HG02759 (cell line): ENCODE measurements around the gene MAPK8IP2.
"Not testable (repeated sequence)": the region's sequence is repeated elsewhere in the genome, so short reads cannot be mapped to it uniquely, and the experiment has no call there.

ENCODE experiments used
- ATAC-seq: cut with Tn5 transposase; IDR thresholded peaks from one replicate; pipeline ENCODE4 v1.9.1; 2021; ENCODE audit warnings: mild to moderate bottlenecking, moderate library complexity; ENCODE audit not compliant: unreplicated experiment

MAPK8IP2 gene

DNA sequence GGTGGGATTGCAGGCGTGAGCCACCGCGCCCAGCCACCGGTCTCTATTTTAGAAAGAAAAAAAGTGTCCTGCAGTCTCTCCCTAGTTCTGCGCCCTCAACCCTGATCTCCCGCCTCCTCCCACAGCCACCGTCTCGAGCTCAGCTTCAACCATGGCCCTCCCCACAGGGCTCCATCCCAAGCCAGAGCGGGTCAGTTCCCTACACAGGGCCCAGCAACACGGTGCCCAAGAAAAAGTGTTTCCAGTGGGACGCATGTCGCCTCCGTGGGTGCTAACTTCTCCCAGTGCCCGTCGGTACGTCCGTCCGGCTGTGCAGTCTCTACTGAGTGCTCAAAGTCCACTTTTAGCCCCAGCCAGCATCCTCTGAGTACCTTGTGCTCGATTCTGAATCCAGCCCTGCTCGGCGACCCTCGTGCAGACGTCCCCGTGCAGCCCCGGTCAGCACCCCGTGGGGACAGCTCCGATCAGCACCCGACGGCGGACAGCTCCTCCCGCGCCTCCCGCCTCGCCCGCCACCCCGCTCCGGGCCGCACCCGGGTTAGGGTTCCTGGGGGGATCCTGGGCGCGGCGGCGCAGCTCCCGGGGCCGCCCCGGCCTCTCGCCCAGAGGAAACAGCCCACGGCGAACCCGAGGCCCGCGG, 657 bp upstream of the MAPK8IP2 start:
- ATAC-seq, result no peak

DNA sequence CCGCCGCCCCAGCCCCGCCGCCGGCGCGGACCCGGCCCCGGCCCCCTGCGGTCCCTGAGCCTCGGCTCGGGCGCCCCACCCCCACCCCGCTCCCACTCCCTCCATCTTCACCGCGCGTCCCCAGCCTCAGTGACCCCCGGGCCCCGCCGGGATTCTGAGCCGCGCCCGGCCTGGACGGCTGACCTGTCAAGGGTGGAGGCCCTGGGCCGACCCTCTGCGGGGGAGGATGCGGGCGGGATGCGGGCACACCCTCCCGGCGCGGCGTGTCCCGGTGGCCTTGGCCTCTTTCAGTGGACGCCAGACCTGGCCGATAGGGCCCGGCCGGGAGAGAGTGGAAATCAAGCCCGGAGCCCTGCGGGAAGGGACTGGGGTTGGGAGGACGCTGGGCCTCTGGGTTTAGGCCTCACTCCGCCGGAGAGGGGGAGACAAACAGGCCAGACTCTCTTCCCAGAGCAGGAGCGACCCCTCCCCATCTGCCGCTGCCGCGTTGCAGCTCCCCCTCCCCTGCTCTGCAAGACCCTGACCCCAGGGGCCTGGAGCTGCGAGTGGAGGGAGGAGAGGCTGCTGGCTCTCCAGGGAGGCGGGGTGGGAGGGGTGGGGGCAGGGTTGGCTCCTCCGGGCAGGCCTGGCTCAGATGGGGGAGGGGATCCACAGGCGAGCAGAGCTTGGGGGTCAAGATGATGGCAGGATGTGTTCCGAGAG, 525 bp downstream of the MAPK8IP2 start:
- ATAC-seq, result no peak

DNA sequence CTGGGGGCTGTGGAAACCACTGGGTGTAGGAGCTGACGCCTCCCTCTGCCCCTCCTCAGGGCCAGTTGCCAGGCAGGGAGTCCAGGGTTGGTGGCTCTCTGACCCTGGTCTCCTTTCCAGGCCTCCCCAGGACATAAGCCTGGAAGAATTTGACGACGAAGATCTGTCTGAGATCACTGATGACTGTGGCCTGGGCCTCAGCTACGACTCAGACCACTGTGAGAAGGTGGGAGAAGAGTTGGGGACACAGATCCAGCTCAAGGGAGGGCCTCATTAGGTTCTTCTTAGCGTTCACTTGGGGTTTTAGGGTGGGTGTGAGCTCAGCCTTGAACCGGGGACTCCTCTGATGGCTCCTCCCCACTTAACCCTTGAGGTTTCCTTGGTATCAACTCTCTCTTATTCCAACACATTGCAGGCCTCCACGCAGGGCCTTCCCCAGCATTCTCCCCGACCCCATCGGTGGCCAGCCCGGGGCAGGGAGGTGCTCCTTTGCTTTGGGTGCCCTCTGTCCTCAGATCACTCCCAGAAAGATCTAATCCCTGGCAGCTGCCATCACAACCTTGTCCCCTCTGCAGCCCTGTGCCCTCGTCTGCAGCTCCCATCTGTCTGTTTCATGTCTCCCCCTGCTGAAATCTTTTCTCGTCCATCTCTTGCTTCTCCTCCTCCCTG, 1.2 kb downstream of the MAPK8IP2 start:
- no peak for ATAC-seq

DNA sequence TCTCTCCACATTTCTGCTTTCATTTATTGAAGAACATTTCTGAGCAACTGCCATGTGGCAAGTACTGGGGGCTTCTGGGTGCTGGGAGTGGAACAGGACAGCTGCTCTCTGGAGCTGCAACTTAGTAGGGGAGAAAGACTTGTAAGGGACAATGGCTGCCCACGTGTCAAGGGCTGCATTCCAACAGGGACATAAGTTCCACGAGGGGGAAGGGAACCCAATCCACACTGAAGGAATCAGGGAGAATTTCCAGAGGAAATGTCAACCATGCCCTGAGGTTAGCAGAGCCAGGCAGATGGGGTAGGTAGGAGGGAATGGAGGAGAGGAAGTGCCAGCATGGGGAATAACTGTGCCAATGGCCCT, 1.7 kb downstream of the MAPK8IP2 start:
- no peak for ATAC-seq

DNA sequence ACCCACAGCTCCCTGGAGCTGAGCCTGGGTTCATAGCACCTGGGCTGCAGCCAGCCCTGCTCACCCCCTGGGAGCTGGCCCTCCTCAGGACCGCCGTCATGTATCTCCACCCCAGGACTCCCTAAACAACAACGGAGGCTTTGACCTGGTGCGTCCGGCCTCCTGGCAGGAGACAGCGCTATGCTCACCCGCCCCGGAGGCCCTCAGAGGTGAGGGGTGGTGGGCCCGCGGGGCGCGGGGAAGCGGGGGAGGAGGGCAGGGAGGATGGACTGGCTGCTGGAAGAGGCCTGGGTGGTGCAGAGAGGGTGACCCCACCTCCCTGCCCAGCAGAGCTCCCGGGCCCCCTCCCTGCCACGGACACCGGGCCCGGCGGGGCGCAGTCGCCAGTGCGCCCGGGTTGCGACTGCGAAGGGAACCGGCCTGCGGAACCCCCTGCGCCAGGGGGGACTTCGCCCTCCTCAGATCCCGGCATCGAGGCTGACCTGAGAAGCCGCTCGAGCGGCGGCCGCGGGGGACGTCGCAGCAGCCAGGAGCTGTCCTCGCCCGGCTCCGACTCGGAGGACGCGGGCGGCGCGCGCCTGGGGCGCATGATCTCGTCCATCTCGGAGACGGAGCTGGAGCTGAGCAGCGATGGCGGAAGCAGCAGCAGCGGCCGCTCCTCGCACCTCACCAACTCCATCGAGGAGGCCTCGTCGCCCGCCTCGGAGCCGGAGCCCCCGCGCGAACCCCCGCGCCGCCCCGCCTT, 3.1 kb downstream of the MAPK8IP2 start:
- no peak for ATAC-seq

DNA sequence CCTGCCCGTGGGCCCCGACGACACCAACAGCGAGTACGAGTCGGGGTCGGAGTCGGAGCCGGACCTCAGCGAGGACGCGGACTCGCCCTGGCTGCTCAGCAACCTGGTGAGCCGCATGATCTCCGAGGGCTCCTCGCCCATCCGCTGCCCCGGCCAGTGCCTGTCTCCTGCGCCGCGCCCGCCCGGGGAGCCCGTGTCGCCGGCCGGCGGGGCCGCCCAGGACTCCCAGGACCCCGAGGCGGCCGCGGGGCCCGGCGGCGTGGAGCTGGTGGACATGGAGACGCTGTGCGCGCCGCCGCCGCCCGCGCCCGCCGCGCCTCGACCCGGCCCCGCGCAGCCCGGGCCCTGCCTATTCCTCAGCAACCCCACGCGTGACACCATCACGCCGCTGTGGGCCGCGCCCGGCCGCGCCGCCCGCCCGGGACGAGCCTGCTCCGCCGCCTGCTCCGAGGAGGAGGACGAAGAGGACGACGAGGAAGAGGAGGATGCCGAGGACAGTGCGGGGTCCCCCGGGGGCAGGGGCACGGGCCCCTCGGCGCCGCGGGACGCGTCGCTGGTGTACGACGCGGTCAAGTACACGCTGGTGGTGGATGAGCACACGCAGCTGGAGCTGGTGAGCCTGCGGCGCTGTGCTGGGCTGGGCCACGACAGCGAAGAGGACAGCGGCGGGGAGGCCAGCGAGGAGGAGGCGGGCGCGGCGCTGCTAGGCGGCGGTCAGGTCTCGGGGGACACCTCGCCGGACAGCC, 3.8 kb downstream of the MAPK8IP2 start:
- ATAC-seq, result no peak

DNA sequence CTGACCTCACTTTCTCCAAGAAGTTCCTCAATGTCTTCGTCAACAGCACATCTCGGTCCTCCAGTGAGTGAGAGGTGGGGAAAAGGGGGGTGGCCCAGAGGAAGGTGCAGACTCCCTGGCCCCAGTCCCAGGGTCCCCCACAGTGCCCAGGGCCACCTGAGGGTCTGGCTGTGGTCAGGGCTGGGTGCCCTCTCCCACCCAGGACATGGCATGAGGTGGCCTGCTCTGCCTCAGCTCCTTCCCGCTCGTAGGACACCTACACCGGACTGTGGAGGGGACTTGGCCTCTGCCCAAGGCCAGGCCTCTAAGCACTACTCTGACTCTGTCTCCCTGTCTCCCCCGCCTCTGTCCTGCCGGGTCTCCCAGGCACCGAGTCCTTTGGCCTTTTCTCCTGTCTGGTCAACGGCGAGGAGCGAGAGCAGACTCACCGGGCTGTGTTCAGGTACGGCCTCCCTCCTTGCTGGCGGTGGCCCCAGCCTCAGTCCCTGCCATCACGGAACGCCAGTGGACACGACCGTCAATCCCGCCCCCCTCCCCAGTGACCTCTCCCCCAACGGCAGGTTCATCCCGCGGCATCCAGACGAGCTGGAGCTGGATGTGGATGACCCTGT, 4.5 kb downstream of the MAPK8IP2 start:
- ATAC-seq, result no peak

DNA sequence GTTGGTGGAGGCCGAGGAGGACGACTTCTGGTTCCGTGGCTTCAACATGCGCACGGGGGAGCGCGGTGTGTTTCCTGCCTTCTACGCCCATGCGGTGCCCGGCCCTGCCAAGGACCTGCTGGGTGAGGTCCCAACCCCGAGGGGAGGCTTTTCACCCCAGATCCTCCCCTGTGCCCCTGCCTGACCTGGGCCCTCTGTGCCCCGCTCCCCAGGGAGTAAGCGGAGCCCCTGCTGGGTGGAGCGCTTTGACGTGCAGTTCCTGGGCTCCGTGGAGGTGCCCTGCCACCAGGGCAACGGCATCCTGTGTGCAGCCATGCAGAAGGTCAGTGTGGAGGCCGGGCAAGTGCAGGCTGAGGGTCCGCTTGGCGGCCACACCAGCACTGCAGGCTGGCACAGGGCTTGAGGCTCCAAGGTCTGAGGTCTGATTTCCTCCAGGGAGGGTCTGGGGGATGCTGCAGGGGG, 5.1 kb downstream of the MAPK8IP2 start:
- ATAC-seq, result no peak

DNA sequence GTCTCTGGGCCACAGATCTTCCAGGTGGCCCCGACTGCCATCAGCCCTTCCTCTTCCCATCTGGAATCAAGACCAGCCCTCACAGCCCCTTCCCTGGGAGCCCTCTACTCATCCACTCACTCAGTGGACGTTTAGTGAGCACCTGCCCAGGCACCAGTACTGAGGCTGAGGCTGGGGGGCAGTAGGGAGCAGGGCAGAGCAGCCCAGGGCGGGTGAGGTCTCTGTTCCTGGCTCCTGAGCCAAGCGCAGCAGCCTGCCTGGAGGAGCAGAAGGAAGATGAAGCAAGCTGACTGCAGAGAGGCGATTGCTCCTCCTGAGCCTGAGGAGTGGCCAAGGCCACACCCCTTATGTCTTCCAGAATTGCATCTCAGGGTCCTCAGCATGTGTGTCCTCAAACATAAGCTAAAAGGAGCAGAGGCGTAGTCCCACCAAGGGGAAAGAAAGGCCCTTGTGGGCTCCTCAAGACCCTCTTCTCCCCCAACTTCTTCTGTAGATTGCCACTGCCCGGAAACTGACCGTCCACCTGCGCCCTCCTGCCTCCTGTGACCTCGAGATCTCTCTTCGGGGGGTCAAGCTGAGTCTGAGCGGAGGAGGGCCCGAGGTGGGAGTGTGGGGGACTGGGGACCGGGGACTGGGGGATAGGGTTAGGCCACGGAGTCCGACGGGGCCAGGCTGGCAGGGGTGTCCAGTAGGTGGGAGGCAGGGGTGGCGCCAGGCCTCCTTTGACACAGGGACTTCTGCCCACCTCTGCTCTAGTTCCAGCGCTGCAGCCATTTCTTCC, 5.8 kb downstream of the MAPK8IP2 start:
- no peak for ATAC-seq

DNA sequence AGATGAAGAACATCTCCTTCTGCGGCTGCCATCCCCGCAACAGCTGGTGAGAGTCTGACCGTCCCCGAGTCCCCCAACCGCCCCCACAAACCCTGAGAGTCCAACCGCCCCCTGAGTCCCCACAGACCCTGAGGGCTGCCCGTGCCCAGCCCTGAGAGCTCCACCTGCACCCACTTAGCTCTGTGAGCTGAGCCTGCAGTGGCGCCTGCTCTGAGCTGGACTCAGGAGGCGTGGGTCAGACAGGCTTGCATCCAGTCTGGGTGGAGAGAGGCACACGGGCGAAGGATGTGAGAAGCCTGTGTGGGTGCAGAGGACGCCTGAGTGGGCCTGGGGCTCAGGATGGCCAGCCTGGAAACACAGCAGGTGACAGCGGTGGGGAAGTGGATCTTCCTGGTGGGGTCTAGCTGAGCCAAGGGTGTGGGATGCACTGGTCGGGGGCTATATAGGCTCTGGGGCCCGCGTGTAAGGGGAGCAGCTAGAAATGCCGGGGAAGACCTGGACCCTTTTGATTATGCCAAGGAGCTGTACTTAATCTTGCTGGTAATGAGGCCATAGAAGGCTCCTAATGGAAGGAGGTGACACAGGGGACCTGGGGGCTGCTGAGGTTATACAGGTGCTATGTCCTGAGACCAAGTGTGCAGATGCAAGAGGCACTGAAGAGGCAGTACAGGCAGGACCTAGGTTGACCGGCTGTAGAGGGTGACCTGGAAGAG, 6.5 kb downstream of the MAPK8IP2 start:
- no peak for ATAC-seq

DNA sequence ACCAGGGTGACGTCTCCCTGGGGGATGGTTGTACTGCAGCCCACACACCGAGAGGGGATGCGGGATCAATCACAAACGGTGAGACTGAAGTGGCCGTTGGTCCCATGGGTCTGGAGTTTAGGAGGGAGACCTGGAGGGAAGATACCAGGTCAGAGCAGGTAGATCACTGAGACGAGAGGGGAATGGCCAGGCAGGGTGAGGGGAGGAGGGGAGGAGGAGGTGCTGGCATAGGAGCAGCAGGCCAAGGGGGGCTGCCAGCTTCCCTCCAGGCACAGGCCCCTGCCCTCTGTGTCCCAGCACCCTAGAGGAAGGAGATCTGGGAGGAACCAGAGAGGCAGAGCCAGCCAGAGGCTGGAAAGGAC, 7.0 kb downstream of the MAPK8IP2 start:
- no peak for ATAC-seq

DNA sequence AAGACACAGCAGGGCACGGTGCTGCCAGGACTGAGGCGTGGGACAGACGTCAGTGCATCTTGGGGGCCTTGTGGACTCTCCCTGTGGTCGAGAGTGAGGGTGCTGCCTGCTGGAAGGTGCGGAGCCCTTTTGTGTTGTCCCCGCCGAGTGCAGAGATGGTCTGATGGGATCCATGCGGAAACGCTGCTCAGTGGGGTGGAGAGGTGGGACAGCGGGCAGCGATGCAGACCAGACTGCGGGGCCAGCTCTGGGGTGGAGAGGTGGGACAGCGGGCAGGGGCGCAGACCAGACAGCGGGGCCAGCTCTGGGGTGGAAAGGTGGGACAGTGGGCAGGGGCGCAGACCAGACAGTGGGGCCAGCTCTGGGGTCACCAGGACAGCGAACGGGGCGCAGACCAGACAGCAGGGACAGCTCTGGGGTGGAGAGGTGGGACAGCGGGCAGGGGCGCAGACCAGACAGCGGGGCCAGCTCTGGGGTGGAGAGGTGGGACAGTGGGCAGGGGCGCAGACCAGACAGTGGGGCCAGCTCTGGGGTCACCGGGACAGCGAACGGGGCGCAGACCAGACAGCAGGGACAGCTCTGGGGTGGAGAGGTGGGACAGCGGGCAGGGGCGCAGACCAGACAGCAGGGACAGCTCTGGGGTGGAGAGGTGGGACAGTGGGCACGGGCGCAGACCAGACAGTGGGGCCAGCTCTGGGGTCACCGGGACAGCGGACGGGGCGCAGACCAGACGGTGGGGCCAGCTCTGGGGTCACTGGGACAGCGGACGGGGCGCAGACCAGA, 7.7 kb downstream of the MAPK8IP2 start:
- not testable (repeated sequence) for ATAC-seq

DNA sequence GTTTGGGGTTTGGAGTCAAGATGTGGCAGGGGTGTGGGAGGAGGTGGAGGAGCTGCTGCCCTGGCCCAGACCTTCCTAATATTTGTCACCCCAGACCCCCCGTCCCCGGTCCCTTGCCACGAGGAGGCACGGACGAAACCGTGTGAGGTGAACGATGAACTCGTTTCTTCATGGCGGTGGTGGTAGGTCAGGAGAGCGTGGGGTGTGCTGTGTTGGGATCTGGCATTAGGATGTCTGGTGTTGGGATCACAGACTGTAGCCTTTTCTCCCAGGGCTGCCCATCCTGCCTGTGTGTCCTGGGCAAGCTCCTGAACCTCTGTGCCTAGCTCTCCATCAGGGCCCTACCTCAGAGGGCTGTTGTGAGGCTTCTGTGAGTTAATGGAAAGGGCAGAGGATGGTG, 8.4 kb downstream of the MAPK8IP2 start:
- no peak for ATAC-seq

DNA sequence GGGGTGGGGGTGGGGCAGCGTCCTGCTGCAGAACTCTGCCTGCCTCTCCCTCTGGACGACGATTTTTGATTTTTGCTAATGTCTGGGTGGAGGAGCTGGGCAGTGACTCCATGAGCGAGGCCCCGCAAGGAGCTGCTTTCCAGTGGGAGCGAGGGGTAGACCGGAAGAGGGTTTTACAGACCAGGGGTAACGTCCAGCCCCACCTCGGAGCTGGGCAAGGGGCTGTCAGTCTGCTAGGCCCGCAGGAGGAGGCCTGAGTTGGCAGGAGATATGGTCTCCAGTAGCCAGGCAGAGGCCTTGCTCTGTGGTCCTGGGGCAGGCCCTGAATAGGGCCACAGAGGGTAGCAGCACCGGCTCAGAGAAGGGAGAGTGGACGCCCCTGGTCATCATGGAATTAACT, 9.0 kb downstream of the MAPK8IP2 start:
- ATAC-seq, result no peak

DNA sequence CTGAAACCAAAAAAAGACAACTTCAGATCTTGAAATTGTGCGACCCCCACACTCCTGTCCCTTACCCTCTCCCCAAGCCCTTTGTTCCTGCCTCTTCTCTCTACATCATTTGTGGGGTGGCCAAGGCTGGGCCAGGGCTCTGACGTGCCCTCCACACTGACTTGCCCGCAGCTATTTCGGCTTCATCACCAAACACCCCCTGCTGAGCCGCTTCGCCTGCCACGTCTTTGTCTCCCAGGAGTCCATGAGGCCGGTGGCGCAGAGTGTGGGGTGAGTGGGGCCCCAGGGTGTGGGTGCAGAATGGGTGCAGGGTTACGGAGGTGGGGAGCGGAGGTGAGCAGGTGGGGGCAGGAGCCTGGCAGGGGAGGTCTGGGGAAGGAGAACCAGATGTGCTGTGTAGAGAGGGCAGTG, 9.5 kb downstream of the MAPK8IP2 start:
- ATAC-seq, result no peak

DNA sequence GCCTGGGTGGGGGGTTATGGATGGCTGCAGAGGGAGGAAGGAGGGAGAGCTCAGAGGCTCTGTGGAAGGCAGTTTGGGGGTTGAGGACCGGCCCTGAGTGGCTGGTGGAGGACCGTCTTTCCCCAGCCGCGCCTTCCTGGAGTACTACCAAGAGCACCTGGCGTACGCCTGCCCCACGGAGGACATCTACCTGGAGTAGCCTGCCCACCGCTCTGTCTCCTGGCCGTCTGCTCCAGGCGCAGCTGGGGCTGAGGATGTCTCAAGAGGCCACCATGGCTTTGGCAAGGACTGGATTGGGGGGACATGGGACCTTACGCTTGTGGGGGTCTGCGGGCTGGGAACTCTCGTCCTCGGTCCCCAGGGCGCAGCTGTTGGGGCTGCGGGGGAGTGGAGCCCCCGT, 10.0 kb downstream of the MAPK8IP2 start:
- ATAC-seq, result no peak

DNA sequence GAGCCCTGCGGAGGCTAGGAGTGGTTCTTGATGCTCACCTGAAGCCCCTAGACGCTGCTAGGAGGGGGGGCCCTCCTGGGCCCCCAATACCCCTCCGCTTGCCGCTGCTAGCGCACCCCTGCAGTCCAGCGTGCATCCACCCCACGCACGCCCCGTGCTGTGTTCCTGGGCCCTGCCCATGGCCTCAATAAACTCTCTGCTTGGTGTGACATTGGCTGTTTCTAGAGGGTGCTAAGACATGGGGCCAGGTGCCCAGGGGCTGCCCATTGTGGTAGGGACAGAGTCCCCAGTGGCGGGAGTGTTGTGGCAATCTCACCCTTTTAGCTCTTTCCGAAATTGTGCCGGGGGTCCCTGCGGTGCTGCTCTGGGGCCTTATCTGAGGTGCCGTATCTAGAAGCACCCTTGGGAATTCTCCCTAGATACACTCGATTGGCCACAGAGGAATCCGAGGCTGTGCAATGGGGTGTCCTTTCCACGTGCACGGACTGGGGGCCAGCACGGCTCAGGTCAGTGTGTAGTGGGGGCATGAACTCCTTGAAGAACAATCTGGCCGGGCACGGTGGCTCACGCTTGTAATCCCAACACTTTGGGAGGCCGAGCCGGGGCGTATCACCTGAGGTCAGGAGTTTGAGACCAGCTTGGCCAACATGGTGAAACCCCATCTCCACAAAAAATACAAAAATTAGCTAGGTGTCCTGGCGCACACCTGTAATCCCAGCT, 10.9 kb downstream of the MAPK8IP2 start:
- ATAC-seq, result no peak

DNA sequence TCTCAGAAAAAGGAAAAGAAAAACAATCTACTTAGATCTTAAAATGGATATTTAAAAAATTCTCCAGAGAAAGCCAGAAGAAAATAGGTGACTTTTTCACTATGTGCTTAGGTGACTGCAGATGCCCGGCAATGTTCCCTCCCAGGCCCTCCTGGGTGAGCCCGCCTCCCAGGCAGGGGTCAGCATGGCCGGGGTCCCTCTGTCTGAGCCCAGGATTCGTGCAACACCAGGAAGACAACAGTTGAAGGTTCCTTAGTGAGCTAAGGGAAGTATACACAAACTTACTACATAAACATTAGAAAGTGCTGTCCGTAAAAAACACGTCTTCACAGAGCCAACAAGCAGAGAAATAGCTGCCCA, 11.6 kb downstream of the MAPK8IP2 start:
- ATAC-seq, result no peak
